D721Med (cell line): ENCODE data around the gene C9orf153.

Experiments used
- DNase-seq: peaks from one replicate; pipeline ENCODE4 v3.0.0; 2011; ENCODE audit warnings: low spot score; ENCODE audit not compliant: insufficient read length
- FAIRE-seq: peaks from 2 replicates; lab custom pipeline; 2011; peaks lifted over from hg19 to GRCh38; lab: Jason Lieb, UNC
- CTCF ChIP-seq: IDR thresholded peaks from 2 replicates; pipeline ENCODE4 v1.5.1; 2012; ENCODE audit warnings: mild to moderate bottlenecking, control low read depth; ENCODE audit not compliant: insufficient read depth; ENCODE audit errors: missing control alignments

Gene C9orf153

GRCh38 chr9:86288499-86289198, 29.2 kb upstream of the C9orf153 start:
- FAIRE-seq (no peak), DNase-seq (no peak)
- no peak for TF ChIP-seq CTCF

DNA sequence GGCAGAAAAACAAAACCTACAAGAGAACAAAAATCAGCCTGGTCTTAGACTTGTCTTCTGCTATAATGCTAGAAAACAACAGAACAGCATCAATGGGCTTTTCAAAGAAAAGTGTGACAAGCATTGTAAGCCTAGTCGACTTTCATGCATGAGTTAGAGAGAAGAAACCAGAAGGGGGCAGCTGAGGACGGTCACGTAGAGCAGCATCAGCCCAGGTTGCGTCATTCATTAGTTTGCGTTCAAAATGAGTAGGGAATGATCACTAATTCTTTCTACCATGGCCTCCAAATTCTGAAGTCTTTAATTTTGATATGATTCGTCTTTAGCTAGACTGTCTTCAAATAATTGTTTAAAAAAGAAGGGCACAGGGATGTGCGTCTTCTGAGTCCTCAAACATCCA, 27.6 kb upstream of the C9orf153 start:
- DNase-seq (no peak), FAIRE-seq (no peak)
- TF ChIP-seq CTCF = peak; percentile 19

GRCh38 chr9:86286278-86286677, 26.8 kb upstream of the C9orf153 start:
- no peak for FAIRE-seq
- TF ChIP-seq CTCF = no peak

GRCh38 chr9:86285261-86285660, 25.8 kb upstream of the C9orf153 start:
- no peak for DNase-seq
- FAIRE-seq = no peak
- no peak for TF ChIP-seq CTCF

More at GRCh38 chr9:86286278-86286677, 26.8 kb upstream of the C9orf153 start:
- DNase-seq = no peak

DNA sequence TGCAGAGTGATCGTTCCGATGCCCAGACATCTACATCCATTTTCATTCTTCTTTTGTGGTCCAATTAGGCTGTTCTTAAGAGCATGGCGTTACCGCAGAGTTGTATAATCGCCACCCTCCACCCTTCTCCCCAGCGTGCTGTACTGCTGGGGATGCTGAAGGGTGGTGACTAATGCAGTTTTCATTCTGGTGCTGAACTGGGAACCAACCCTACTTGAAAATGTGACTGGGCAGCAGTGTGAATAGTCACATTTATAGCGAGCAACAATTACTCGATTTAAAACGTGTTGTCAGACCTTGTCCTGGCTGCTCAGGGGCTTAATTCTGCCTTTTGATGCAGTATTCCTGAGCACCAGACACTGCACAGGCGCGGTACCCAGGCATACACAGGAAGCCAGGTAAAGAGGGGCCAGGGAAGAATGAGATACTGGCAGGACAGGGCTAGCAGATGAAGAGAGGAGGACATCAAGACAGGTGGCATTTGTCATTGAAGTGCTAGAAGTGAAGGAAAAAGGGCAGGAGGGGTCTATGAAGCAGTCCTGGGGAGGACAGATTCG, 23.6 kb upstream of the C9orf153 start:
- FAIRE-seq (no peak), DNase-seq (no peak)
- TF ChIP-seq CTCF = no peak

- peak; percentile 37 for DNase-seq
- no peak for TF ChIP-seq CTCF
- no peak for FAIRE-seq
Observed at GRCh38 chr9:86282077-86282978, 22.9 kb upstream of the C9orf153 start, which contains the start of gene ISCA1. Gene ISCA1 (minus strand): TSS chr9:86282538. CDS start chr9:86282458, 80 bp downstream.
